Spleen (tissue), 11 donors: ENCODE results near the gene IFT81. TPM values are rescaled to one million over a fixed set of nuclear protein-coding genes. Genes with fewer than 3 reads are reported as not detected.

Experiments
- DNase-seq: peaks from one replicate; pipeline ENCODE4 v3.0.0-alpha.2; 2020
- H3K27ac ChIP-seq, 8 donors: fragments of 200-600 bp; sonication (generic) in 7 of 8; 1 replicate in 4 of 8; 2 replicates in 4 of 8; pipeline versions ENCODE4 v1.5.0 to v1.8.0; 2016 to 2021; ENCODE audit warnings: inconsistent platforms in 4 of 8, mild to moderate bottlenecking in 4 of 8, moderate library complexity in 1 of 8
- H3K27me3 ChIP-seq, 7 donors: fragments of 200-600 bp; sonication (generic) in 6 of 7; replicated peaks in 1 of 7; 1 replicate in 4 of 7; 2 replicates in 3 of 7; pipeline versions ENCODE4 v1.5.0 to v1.8.0; 2016 to 2021; ENCODE audit warnings: inconsistent platforms in 3 of 7, mild to moderate bottlenecking in 1 of 7
- H3K36me3 ChIP-seq, 6 donors: fragments of 200-600 bp; sonication (generic) in 5 of 6; 1 replicate in 4 of 6; 2 replicates in 2 of 6; pipeline versions ENCODE4 v1.5.0 to v1.8.0; 2016 to 2021; ENCODE audit warnings: inconsistent platforms in 2 of 6
- H3K4me1 ChIP-seq, 6 donors: fragments of 200-600 bp; sonication (generic) in 5 of 6; 1 replicate in 3 of 6; 2 replicates in 3 of 6; pipeline versions ENCODE4 v1.5.0 to v1.8.0; 2016 to 2021; ENCODE audit warnings: inconsistent platforms in 3 of 6
- H3K4me3 ChIP-seq, 8 donors: fragments of 200-600 bp; sonication (generic) in 7 of 8; 1 replicate in 4 of 8; 2 replicates in 4 of 8; pipeline versions ENCODE4 v1.5.0 to v1.8.0; 2016 to 2021; ENCODE audit warnings: inconsistent platforms in 4 of 8, mild to moderate bottlenecking in 4 of 8, moderate library complexity in 2 of 8
- H3K9me3 ChIP-seq, 8 donors: fragments of 200-600 bp; sonication (generic) in 7 of 8; 1 replicate in 4 of 8; 2 replicates in 4 of 8; pipeline versions ENCODE4 v1.5.0 to v1.8.0; 2016 to 2021; ENCODE audit warnings: inconsistent platforms in 4 of 8
- CTCF ChIP-seq, 11 experiments: fragments of 200-600 bp in 7 of 11; fragments of 450-650 bp in 4 of 11; sonication (generic) in 4 of 11; IDR thresholded peaks in 8 of 11; conservative IDR thresholded peaks in 3 of 11; 1 replicate in 7 of 11; 2 replicates in 4 of 11; pipeline versions ENCODE4 v1.4.0 to v1.8.0; 2016 to 2021; ENCODE audit warnings: antibody characterized with exemption in 11 of 11, inconsistent platforms in 4 of 11, mild to moderate bottlenecking in 1 of 11
- POLR2A ChIP-seq, 3 donors: fragments of 450-650 bp; IDR thresholded peaks; one replicate each; pipeline ENCODE4 v1.5.1; 2017; ENCODE audit warnings: antibody characterized with exemption in 3 of 3, mild to moderate bottlenecking in 1 of 3
- POLR2AphosphoS5 ChIP-seq, 3 donors: sonication (generic); formaldehyde crosslinking; IDR thresholded peaks; one replicate each; pipeline ENCODE4 v1.5.1; 2017; ENCODE audit warnings: antibody characterized with exemption in 3 of 3
- WGBS, 5 donors: extraction: QIAGEN DNeasy Blood & Tissue Kit in 3 of 5; methylation state at CpG; one replicate each; pipeline versions ENCODE4 v1.1.5 to v1.1.7; 2013 to 2018; 5-methylcytosine and 5-hydroxymethylcytosine counted together
- intact Hi-C: fragments of 100-400 bp; cut with DNase I; formaldehyde crosslinking; loops from one replicate; pipeline ENCODE4 v1.15.0; 2023; ENCODE audit warnings: low total_unique reads
- polyA plus RNA-seq, 3 donors: library from polyadenylated mRNA; stranded (reverse); fragments of 200-250 nt; gene quantifications; one replicate each; pipeline ENCODE4 v1.2.1, GENCODE V29; 2013
- total RNA-seq, 7 donors: library from RNA; depleted of rRNA in 3 of 7; stranded (reverse); fragments of >200 nt in 3 of 7; fragmentation: NEBNext Ultra II Directional in 4 of 7; extraction: Animal tissue kit (Norgen Biotek cat#: 25700) in 4 of 7; gene quantifications; one replicate each; pipeline versions ENCODE4 v1.1.0 to v1.2.1, GENCODE V29; 2016 to 2021
- donor health status: healthy with polysubstance abuse.
- donor health status: DM: no; HTN: no; CAD: no; lungs with moderate emphysema.
- donor health status: DM: no; HTN: no; CAD: no.
- donor health status: Bipolar disorder and iron deficiency.
- donor health status: healthy.
- donor health status: DM: no; HTN: no; CAD: no.
- donor health status: DM: yes; HTN: yes; CAD: no.

The IFT81 gene
- total and polyA plus RNA-seq, 10 donors, result 1.8 to 10.1 (median 5.2) TPM

GRCh38 chr12:110199339-110200123, 75.4 kb downstream of the IFT81 start:
- 33 to 41% (median 35%) methylated on average over 6 of the region's 6 CpGs for WGBS, 5 donors
- TF ChIP-seq POLR2AphosphoS5 (IDR thresholded peaks at IDR 0.05), result no peak
- no peak for TF ChIP-seq CTCF (IDR thresholded peaks at IDR 0.05 in 8 of 11, conservative IDR thresholded peaks at IDR 0.05 in 3 of 11)
- no peak for TF ChIP-seq POLR2A (IDR thresholded peaks at IDR 0.05)
- intact Hi-C loops, result no loop called here
- Histone ChIP-seq H3K27me3 (no peaks in the 10 kb centered on the region), H3K4me1 (peaks cover 0 to 9% (median 4%) of the 10 kb centered on the region in 6 donors), H3K9me3 (no peaks in the 10 kb centered on the region), H3K4me3 (no peak overlapping the region), H3K36me3 (peaks cover 0 to 11% (median 0%) of the 10 kb centered on the region in 6 donors), H3K27ac (no peak overlapping the region)
- DNase-seq, result no peak

- TF ChIP-seq POLR2AphosphoS5 (IDR thresholded peaks at IDR 0.05), result no peak
- no peak for TF ChIP-seq CTCF (IDR thresholded peaks at IDR 0.05 in 8 of 11, conservative IDR thresholded peaks at IDR 0.05 in 3 of 11)
- TF ChIP-seq POLR2A (IDR thresholded peaks at IDR 0.05), result no peak
- 64 to 93% (median 75%) methylated on average over 1 of the region's 1 CpG for WGBS, 5 donors
- intact Hi-C loops, result no loop called here
These were observed 75.9 kb downstream of the IFT81 start for GRCh38 chr12:110200124-110200417.

GRCh38 chr12:110201995-110202394, 77.8 kb downstream of the IFT81 start:
- Histone ChIP-seq H3K4me1 (peaks cover 0 to 9% (median 4%) of the 10 kb centered on the region in 6 donors), H3K9me3 (no peaks in the 10 kb centered on the region), H3K36me3 (peaks cover 0 to 21% (median 0%) of the 10 kb centered on the region in 6 donors), H3K27me3 (no peaks in the 10 kb centered on the region), H3K4me3 (no peak overlapping the region), H3K27ac (no peak overlapping the region)
- WGBS, 5 donors, result 87 to 100% (median 92%) methylated on average over 1 of the region's 1 CpG
- TF ChIP-seq POLR2AphosphoS5 (IDR thresholded peaks at IDR 0.05), result no peak
- no peak for TF ChIP-seq POLR2A (IDR thresholded peaks at IDR 0.05)
- TF ChIP-seq CTCF (IDR thresholded peaks at IDR 0.05 in 8 of 11, conservative IDR thresholded peaks at IDR 0.05 in 3 of 11), result no peak
- DNase-seq, result no peak
- intact Hi-C loops, result no loop called here

More at GRCh38 chr12:110200124-110200417, 75.9 kb downstream of the IFT81 start:
- Histone ChIP-seq H3K4me3 (no peak overlapping the region), H3K27me3 (no peaks in the 10 kb centered on the region), H3K27ac (no peak overlapping the region), H3K9me3 (no peaks in the 10 kb centered on the region), H3K36me3 (peaks cover 0 to 16% (median 0%) of the 10 kb centered on the region in 6 donors), H3K4me1 (peaks cover 0 to 9% (median 4%) of the 10 kb centered on the region in 6 donors)
- no peak for DNase-seq

- no peaks in the 10 kb centered on the region for H3K9me3 ChIP-seq
- H3K36me3 ChIP-seq, result peaks cover 0 to 21% (median 0%) of the 10 kb centered on the region in 6 donors
- TF ChIP-seq CTCF (IDR thresholded peaks at IDR 0.05 in 8 of 11, conservative IDR thresholded peaks at IDR 0.05 in 3 of 11) (no peak), POLR2A (IDR thresholded peaks at IDR 0.05) (no peak), POLR2AphosphoS5 (IDR thresholded peaks at IDR 0.05) (no peak)
- no peak overlapping the region for H3K4me3 ChIP-seq
- peaks cover 0 to 9% (median 4%) of the 10 kb centered on the region in 6 donors for H3K4me1 ChIP-seq
- no peaks in the 10 kb centered on the region for H3K27me3 ChIP-seq
- 90 to 95% (median 94%) methylated on average over 2 of the region's 2 CpGs for WGBS, 5 donors
- no peak overlapping the region for H3K27ac ChIP-seq
- intact Hi-C loops, result no loop called here
- no peak for DNase-seq
These were observed 79.4 kb downstream of the IFT81 start for GRCh38 chr12:110203546-110203945.
